Liver (tissue), 9 donors: ENCODE measurements around the gene HEATR5A. TPM values are rescaled to one million over a fixed set of nuclear protein-coding genes. Genes with fewer than 3 reads are reported as not detected.
"Not testable (repeated sequence)": the region's sequence is repeated elsewhere in the genome, so short reads cannot be mapped to it uniquely, and the experiment has no call there.

Source experiments
- DNase-seq: peaks from one replicate; pipeline ENCODE4 v3.0.0-alpha.2; 2017; ENCODE audit warnings: low spot score
- H3K27ac ChIP-seq, 2 donors: one replicate each; pipeline ENCODE4 v1.7.0; 2013; ENCODE audit warnings: inconsistent platforms in 2 of 2, low read length in 2 of 2, control low read depth in 1 of 2, low read depth in 1 of 2, mild to moderate bottlenecking in 1 of 2
- H3K27me3 ChIP-seq, 4 donors: one replicate each; pipeline versions ENCODE4 v1.6.1 to v1.7.0; 2013; ENCODE audit warnings: low read length in 3 of 4, inconsistent platforms in 1 of 4, mild to moderate bottlenecking in 1 of 4, moderate library complexity in 1 of 4; ENCODE audit not compliant: control insufficient read depth in 4 of 4, insufficient read depth in 4 of 4
- H3K36me3 ChIP-seq, 4 donors: one replicate each; pipeline versions ENCODE4 v1.6.1 to v1.7.0; 2013; ENCODE audit warnings: low read length in 3 of 4, mild to moderate bottlenecking in 3 of 4, low read depth in 1 of 4, moderate library complexity in 1 of 4; ENCODE audit not compliant: control insufficient read depth in 4 of 4, insufficient read depth in 3 of 4
- H3K4me1 ChIP-seq, 4 donors: one replicate each; pipeline versions ENCODE4 v1.6.1 to v1.7.0; 2013; ENCODE audit warnings: low read length in 3 of 4, mild to moderate bottlenecking in 3 of 4, moderate library complexity in 1 of 4; ENCODE audit not compliant: control insufficient read depth in 4 of 4, insufficient read depth in 4 of 4
- H3K4me3 ChIP-seq, 3 donors: one replicate each; pipeline versions ENCODE4 v1.6.1 to v1.7.0; 2013; ENCODE audit warnings: low read length in 3 of 3, control low read depth in 1 of 3, low read depth in 1 of 3, mild to moderate bottlenecking in 1 of 3
- H3K9ac ChIP-seq, 2 donors: one replicate each; pipeline ENCODE4 v1.7.0; 2013; ENCODE audit warnings: low read length in 2 of 2, mild to moderate bottlenecking in 2 of 2, moderate library complexity in 2 of 2, control low read depth in 1 of 2, low read depth in 1 of 2
- H3K9me3 ChIP-seq, 4 donors: one replicate each; pipeline versions ENCODE4 v1.6.1 to v1.7.0; 2013; ENCODE audit warnings: low read length in 3 of 4; ENCODE audit not compliant: control insufficient read depth in 4 of 4
- EGR1 ChIP-seq, 2 donors: IDR thresholded peaks; 2 replicates each; pipeline ENCODE4 v1.6.1; 2016 to 2018; ENCODE audit warnings: antibody characterized with exemption in 2 of 2, low read depth in 2 of 2
- FOXA1 ChIP-seq: IDR thresholded peaks from 2 replicates; pipeline ENCODE4 v1.6.1; 2016; ENCODE audit warnings: antibody characterized with exemption
- FOXA2 ChIP-seq: IDR thresholded peaks from 2 replicates; pipeline ENCODE4 v1.6.1; 2016; ENCODE audit warnings: antibody characterized with exemption
- GABPA ChIP-seq, 2 donors: IDR thresholded peaks in 1 of 2; conservative IDR thresholded peaks in 1 of 2; 2 replicates each; pipeline ENCODE4 v1.6.1; 2016; ENCODE audit warnings: antibody characterized with exemption in 2 of 2, mild to moderate bottlenecking in 1 of 2, moderate library complexity in 1 of 2
- HNF4A ChIP-seq, 2 donors: conservative IDR thresholded peaks; 2 replicates each; pipeline ENCODE4 v1.6.1; 2016; ENCODE audit warnings: antibody characterized with exemption in 2 of 2, mild to moderate bottlenecking in 2 of 2
- HNF4G ChIP-seq: IDR thresholded peaks from 2 replicates; pipeline ENCODE4 v1.6.1; 2016; ENCODE audit warnings: antibody characterized with exemption
- JUND ChIP-seq, 2 donors: IDR thresholded peaks; 2 replicates each; pipeline ENCODE4 v1.6.1; 2016; ENCODE audit warnings: antibody characterized with exemption in 2 of 2
- NR2F2 ChIP-seq: IDR thresholded peaks from 2 replicates; pipeline ENCODE4 v1.6.1; 2016; ENCODE audit warnings: antibody characterized with exemption
- RAD21 ChIP-seq, 2 donors: IDR thresholded peaks; 2 replicates each; pipeline ENCODE4 v1.6.1; 2016; ENCODE audit warnings: antibody characterized with exemption in 2 of 2, mild to moderate bottlenecking in 2 of 2
- RXRA ChIP-seq, 2 donors: IDR thresholded peaks; 2 replicates each; pipeline ENCODE4 v1.6.1; 2017 to 2018; ENCODE audit warnings: antibody characterized with exemption in 2 of 2, mild to moderate bottlenecking in 1 of 2
- SP1 ChIP-seq: IDR thresholded peaks from 2 replicates; pipeline ENCODE4 v1.6.1; 2018; ENCODE audit warnings: antibody characterized with exemption, mild to moderate bottlenecking
- TAF1 ChIP-seq: conservative IDR thresholded peaks from 2 replicates; pipeline ENCODE4 v1.6.1; 2016; ENCODE audit warnings: antibody characterized with exemption, mild to moderate bottlenecking
- YY1 ChIP-seq: IDR thresholded peaks from 2 replicates; pipeline ENCODE4 v1.6.1; 2016; ENCODE audit warnings: antibody characterized with exemption, mild to moderate bottlenecking
- WGBS: extraction: QIAGEN DNeasy Blood & Tissue Kit; methylation state at CpG from one replicate; pipeline ENCODE4 v1.1.7; 2013; 5-methylcytosine and 5-hydroxymethylcytosine counted together
- polyA plus RNA-seq, 2 donors: library from polyadenylated mRNA; stranded (reverse) in 1 of 2; unstranded in 1 of 2; fragments of 200-250 nt in 1 of 2; fragments of >200 nt in 1 of 2; fragmentation: Nextera tagmentation in 1 of 2; extraction: Ambion mirVana in 1 of 2; gene quantifications; one replicate each; pipeline versions ENCODE4 v1.2.1 to v1.2.3, GENCODE V29; 2013 to 2015
- total RNA-seq, 2 donors: library from RNA; depleted of rRNA; stranded (reverse); fragments of >200 nt; gene quantifications; one replicate each; pipeline ENCODE4 v1.2.3, GENCODE V29; 2014
- TF ChIP-seq, protein P1 (sequence below): IDR thresholded peaks from 2 replicates; pipeline ENCODE4 v1.6.1; 2016; ENCODE audit warnings: antibody characterized with exemption, mild to moderate bottlenecking
- TF ChIP-seq, protein P2 (sequence below): fragments of 150-350 bp; IDR thresholded peaks from 2 replicates; pipeline ENCODE4 v1.5.1; 2017; ENCODE audit warnings: improper control_type of control experiment, low read depth, low read length; ENCODE audit not compliant: missing input control
- TF ChIP-seq, protein P3 (sequence below): IDR thresholded peaks from 2 replicates; pipeline ENCODE4 v1.6.1; 2016; ENCODE audit warnings: antibody characterized with exemption
- TF ChIP-seq, protein P4 (sequence below): IDR thresholded peaks from 2 replicates; pipeline ENCODE4 v1.6.1; 2016; ENCODE audit warnings: antibody characterized with exemption
- TF ChIP-seq, protein P5 (sequence below): IDR thresholded peaks from 2 replicates; pipeline ENCODE4 v1.6.1; 2016; ENCODE audit warnings: antibody characterized with exemption
- donor health status: healthy.
- donor health status: healthy.
- donor health status: healthy.
- donor health status: healthy.
- donor health status: healthy.

HEATR5A gene
- total and polyA plus RNA-seq, 4 donors: 7.3 to 22.8 (median 10.1) TPM

- Histone ChIP-seq H3K4me1 (peaks cover 15 to 53% (median 45%) of the 10 kb centered on the region in 4 donors), H3K36me3 (no peaks in the 10 kb centered on the region), H3K27ac (peak overlapping the region; percentile 86 to 91), H3K4me3 (no peak overlapping the region), H3K27me3 (no peaks in the 10 kb centered on the region), H3K9me3 (no peaks in the 10 kb centered on the region), H3K9ac (no peak overlapping the region)
- 96% methylated on average over 3 of the region's 3 CpGs for WGBS
- no peak for DNase-seq
- TF ChIP-seq HNF4G (no peak), TAF1 (no peak), JUND (IDR thresholded peaks at IDR 0.05) (no peak), GABPA (IDR thresholded peaks at IDR 0.05 in 1 of 2, conservative IDR thresholded peaks at IDR 0.05 in 1 of 2) (no peak), RAD21 (IDR thresholded peaks at IDR 0.05) (no peak), YY1 (no peak), FOXA2 (no peak), SP1 (no peak), FOXA1 (no peak), EGR1 (IDR thresholded peaks at IDR 0.05; ENCODE audit: low read depth in 2 of 2) (no peak), RXRA (IDR thresholded peaks at IDR 0.05) (no peak), HNF4A (conservative IDR thresholded peaks at IDR 0.05) (no peak), NR2F2 (no peak)
- TF ChIP-seq, protein P1, sequence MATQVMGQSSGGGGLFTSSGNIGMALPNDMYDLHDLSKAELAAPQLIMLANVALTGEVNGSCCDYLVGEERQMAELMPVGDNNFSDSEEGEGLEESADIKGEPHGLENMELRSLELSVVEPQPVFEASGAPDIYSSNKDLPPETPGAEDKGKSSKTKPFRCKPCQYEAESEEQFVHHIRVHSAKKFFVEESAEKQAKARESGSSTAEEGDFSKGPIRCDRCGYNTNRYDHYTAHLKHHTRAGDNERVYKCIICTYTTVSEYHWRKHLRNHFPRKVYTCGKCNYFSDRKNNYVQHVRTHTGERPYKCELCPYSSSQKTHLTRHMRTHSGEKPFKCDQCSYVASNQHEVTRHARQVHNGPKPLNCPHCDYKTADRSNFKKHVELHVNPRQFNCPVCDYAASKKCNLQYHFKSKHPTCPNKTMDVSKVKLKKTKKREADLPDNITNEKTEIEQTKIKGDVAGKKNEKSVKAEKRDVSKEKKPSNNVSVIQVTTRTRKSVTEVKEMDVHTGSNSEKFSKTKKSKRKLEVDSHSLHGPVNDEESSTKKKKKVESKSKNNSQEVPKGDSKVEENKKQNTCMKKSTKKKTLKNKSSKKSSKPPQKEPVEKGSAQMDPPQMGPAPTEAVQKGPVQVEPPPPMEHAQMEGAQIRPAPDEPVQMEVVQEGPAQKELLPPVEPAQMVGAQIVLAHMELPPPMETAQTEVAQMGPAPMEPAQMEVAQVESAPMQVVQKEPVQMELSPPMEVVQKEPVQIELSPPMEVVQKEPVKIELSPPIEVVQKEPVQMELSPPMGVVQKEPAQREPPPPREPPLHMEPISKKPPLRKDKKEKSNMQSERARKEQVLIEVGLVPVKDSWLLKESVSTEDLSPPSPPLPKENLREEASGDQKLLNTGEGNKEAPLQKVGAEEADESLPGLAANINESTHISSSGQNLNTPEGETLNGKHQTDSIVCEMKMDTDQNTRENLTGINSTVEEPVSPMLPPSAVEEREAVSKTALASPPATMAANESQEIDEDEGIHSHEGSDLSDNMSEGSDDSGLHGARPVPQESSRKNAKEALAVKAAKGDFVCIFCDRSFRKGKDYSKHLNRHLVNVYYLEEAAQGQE: no peak
- TF ChIP-seq, protein P2, sequence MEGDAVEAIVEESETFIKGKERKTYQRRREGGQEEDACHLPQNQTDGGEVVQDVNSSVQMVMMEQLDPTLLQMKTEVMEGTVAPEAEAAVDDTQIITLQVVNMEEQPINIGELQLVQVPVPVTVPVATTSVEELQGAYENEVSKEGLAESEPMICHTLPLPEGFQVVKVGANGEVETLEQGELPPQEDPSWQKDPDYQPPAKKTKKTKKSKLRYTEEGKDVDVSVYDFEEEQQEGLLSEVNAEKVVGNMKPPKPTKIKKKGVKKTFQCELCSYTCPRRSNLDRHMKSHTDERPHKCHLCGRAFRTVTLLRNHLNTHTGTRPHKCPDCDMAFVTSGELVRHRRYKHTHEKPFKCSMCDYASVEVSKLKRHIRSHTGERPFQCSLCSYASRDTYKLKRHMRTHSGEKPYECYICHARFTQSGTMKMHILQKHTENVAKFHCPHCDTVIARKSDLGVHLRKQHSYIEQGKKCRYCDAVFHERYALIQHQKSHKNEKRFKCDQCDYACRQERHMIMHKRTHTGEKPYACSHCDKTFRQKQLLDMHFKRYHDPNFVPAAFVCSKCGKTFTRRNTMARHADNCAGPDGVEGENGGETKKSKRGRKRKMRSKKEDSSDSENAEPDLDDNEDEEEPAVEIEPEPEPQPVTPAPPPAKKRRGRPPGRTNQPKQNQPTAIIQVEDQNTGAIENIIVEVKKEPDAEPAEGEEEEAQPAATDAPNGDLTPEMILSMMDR: no peak
- TF ChIP-seq, protein P3, sequence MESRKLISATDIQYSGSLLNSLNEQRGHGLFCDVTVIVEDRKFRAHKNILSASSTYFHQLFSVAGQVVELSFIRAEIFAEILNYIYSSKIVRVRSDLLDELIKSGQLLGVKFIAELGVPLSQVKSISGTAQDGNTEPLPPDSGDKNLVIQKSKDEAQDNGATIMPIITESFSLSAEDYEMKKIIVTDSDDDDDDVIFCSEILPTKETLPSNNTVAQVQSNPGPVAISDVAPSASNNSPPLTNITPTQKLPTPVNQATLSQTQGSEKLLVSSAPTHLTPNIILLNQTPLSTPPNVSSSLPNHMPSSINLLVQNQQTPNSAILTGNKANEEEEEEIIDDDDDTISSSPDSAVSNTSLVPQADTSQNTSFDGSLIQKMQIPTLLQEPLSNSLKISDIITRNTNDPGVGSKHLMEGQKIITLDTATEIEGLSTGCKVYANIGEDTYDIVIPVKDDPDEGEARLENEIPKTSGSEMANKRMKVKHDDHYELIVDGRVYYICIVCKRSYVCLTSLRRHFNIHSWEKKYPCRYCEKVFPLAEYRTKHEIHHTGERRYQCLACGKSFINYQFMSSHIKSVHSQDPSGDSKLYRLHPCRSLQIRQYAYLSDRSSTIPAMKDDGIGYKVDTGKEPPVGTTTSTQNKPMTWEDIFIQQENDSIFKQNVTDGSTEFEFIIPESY: no peak
- TF ChIP-seq, protein P4, sequence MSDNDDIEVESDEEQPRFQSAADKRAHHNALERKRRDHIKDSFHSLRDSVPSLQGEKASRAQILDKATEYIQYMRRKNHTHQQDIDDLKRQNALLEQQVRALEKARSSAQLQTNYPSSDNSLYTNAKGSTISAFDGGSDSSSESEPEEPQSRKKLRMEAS: no peak
- TF ChIP-seq, protein P5, sequence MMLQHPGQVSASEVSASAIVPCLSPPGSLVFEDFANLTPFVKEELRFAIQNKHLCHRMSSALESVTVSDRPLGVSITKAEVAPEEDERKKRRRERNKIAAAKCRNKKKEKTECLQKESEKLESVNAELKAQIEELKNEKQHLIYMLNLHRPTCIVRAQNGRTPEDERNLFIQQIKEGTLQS: no peak
These were observed 158.9 kb downstream of the HEATR5A start for GRCh38 chr14:31261523-31261858.

DNA sequence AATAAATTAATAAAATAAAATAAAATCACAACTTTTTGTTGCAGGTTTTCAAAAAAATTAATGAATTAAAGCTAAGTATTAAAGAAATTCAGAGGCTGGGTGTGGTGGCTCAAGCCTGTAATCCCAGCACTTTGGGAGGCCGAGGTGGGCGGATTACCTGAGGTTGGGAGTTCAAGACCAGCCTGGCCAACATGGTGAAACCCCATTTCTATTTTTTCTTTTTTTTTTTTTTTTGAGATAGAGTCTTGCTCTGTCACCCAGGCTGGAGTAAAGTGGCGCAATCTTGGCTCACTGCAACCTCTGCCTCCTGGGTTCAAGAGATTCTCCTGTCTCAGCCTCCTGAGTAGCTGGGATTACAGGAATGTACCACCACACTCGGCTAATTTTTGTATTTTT is 161.3 kb downstream of the HEATR5A start:
- H3K4me3 ChIP-seq, H3K9me3 ChIP-seq, H3K36me3 ChIP-seq, H3K9ac ChIP-seq, H3K27me3 ChIP-seq, DNase-seq: not testable (repeated sequence)
- Histone ChIP-seq H3K4me1 (peaks cover 11 to 46% (median 35%) of the 10 kb centered on the region in 4 donors), H3K27ac (peak overlapping the region; percentile 79)
- WGBS: 89% methylated on average over 4 of the region's 4 CpGs
